Stimulated activated CD8-positive, alpha-beta memory T cell treated with anti-CD3 and anti-CD28 coated beads, Interleukin-12 subunit alpha, Interleukin-12 subunit beta, amount 100 ng/mL, for 4 hours (primary cell): ENCODE measurements around the gene GNAS.
"Not testable (repeated sequence)": the region's sequence is repeated elsewhere in the genome, so short reads cannot be mapped to it uniquely, and the experiment has no call there.

Experiments
- DNase-seq: peaks from one replicate; pipeline ENCODE4 v3.0.0-alpha.2; 2020; ENCODE audit warnings: low read depth

Gene GNAS

GRCh38 chr20:58852543-58853271 is at the start of gene GNAS:
Gene GNAS (plus strand): TSS chr20:58852716.
- DNase-seq, result peak; percentile 17

- DNase-seq, result no peak
These were observed 49.0 kb upstream of the GNAS start for GRCh38 chr20:58803533-58803932.

GRCh38 chr20:58807801-58808200 is 44.7 kb upstream of the GNAS start:
- DNase-seq, result no peak

DNA sequence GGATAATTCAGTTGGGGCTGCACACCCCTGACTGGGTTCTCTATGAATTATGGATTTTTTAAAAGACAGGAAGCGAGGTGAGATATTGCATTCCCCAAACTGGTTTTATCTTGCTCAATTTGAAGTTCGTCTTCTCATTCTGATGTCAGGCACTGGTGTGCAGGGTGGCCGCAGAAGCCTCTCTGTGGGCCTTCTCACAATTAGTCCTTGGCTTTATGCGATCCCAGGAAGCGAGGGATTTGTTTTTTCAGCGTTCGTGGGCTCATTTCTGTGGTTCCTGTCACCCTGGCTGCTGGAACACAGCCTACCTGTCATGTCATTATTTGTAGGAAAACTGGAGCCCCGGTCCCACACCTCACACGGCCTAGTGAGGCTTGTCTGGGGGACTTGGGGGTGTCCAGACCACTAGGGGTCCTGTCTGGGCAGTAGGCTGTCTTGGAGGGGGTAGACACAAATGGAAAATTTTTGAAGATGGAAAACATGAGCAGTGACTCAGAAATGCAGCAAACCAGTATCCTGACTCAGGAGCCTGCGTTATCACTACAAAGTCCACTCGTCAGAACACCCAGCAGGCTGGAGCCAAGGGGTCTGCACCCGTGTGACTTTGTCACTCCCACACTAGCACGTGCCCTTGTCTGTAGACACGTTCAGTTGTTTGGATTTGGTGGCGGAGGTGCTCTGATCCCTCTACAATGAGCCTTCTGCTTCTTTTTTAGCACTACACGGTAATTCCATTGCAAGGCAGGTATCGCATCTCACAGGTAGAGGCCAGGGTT is 44.1 kb upstream of the GNAS start:
- DNase-seq, result no peak

- no peak for DNase-seq
These were observed 42.2 kb upstream of the GNAS start for GRCh38 chr20:58810116-58810878.

- DNase-seq, result no peak
These were observed 41.7 kb upstream of the GNAS start for GRCh38 chr20:58810879-58811250.

DNA sequence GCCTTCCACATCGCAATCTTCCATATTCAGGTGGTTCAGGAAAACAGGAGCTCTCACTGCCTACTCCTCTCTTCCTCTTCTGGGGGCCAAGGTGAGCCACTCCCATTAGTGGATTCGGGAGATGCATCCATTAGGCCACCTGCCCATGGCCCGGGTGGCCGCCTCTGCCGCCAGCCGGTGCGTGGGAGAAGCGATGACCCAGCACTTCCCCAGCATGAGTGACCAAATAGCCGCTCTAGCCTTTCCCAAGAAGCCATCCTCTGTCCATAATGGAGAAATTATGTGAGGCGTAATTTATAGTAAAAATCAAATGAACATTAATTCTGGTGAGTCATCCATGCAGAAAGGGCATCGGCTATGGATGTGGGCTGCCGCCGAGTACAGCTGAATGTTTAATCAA is 41.2 kb upstream of the GNAS start:
- no peak for DNase-seq

DNA sequence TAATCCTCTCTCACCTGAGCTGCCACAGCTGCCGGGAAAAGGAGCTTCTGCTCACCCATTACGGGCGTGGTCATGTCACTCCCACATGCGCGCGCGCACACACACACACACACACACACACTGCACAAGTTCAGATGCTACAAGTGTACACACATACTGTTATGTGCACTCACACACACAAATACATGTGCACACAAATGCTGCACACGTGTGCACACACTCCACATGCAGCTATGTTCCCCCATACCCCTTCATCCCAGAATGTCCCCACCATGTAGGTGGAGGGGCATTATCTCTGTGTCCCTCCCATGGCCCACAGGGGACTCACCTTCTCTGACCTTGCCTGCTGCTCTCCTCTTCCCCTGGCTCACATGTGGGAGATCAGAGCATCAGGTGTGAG is 39.1 kb upstream of the GNAS start:
- DNase-seq, result no peak

- DNase-seq, result no peak
These were observed 37.1 kb upstream of the GNAS start for GRCh38 chr20:58815448-58815847.

DNA sequence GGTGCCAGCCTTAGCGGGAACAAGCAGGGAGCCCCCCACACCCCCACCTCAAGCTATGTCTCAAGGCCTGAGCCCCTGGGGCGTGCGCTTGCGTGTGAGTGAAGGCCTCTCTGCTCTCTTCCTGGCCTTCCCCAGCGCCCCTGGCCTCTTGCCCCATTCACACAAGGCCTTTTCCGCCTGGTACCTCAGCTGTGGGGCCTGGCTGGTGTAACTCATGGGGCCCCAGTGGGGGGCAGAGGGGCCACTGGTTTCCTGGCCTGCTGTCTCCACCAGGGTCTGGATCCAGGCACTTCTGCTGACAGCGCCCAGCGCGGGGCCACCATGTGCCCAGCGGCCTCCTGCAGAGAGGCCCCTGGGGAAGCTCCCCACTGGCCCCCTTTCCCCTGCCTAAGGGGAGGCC is 36.5 kb upstream of the GNAS start:
- DNase-seq, result no peak

- DNase-seq, result no peak
These were observed 35.4 kb upstream of the GNAS start for GRCh38 chr20:58816957-58817651.

DNA sequence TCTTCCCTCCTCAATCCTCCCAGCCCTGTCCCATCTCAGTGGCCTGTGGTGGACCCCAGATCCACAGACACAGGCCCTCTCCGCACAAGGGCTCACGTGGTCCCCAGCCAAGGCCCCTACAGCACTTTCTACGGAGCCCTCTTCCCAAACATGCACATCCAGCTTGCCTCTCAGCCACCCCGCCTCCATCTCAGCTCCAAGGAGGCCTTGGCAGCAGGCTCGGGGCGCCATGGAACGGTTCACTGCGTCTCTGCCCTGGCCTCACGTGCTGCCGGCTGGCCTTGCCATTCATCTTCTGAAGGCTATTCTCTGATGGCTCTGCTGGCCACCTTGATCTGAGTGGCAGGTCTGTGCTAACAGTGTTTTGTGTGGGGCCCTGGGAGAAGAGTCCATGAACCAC is 34.8 kb upstream of the GNAS start:
- DNase-seq, result no peak

DNA sequence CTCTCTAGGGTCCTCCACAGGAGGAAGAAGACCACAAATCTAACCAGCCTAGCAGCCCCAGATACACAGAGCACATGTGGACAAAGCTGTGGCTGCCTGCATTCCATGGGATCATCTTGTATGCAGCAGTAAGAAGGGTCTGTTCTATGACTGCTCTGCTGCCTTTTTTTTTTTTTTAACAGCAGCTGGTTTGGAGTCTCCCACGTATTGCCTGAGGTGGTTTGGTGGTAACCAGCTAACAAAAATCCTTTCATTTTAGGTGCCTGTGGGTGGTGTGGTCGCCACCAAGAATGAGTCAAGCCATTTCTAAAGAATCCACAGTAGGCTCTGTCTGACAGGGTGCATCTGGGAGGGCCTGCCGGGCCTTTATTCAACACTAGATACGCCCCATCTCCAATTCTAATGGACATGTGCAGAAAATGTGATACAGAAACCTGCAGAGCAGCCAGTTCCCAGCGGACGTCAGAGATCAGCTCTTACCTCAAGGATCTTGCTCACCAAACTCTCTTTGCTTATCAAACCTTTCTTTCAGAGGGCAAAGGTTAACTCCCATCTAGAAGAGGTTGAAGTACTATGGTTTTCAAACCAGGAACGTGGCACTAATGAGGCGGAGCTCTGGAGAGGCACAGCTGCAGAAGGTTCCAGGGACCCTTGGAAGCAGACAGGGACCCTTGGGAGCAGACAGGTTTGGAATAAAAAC is 33.8 kb upstream of the GNAS start:
- DNase-seq, result peak; percentile 17

- no peak for DNase-seq
These were observed 32.6 kb upstream of the GNAS start for GRCh38 chr20:58819921-58820320.

- DNase-seq, result not testable (repeated sequence)
These were observed 32.0 kb upstream of the GNAS start for GRCh38 chr20:58820515-58820914.

GRCh38 chr20:58822149-58822548 is 30.4 kb upstream of the GNAS start:
- DNase-seq, result no peak

GRCh38 chr20:58822748-58823730 is 29.5 kb upstream of the GNAS start:
- DNase-seq, result no peak

GRCh38 chr20:58824843-58825242 is 27.7 kb upstream of the GNAS start:
- no peak for DNase-seq

DNA sequence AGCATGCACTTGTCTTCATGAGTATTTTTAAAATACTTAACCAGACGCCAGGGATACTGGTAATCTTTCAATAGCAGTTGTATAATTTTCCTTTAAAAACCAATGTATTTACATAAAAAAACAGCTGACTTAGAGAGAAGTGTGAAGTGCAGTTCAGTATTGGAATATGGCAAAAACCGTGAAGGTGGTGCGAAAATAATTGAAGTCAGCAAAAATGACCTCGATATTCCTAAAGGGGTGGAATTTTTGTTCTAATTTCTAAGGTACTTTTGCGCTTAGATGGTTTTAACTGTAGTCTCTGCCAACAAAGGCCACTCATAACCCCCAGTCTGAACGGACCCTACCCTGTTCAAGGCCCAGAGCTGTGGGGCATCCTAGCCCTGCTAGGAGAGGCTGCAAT is 27.1 kb upstream of the GNAS start:
- DNase-seq, result no peak

- DNase-seq, result no peak
These were observed 26.2 kb upstream of the GNAS start for GRCh38 chr20:58826271-58826670.
